ENCODE data around the gene SAA2. TPM values are rescaled to one million over a fixed set of nuclear protein-coding genes. Genes with fewer than 3 reads are reported as not detected.
"Not testable (repeated sequence)": the region's sequence is repeated elsewhere in the genome, so short reads cannot be mapped to it uniquely, and the experiment has no call there.

SAA2 gene
- total RNA-seq, 1 experiment from 2014 or later, result not detected

GRCh38 chr11:18253778-18254338 is 5.4 kb upstream of the SAA2 start:
- no peaks in the 10 kb centered on the region for H3K9me2 ChIP-seq (ENCODE audit: insufficient read depth)
- no peaks in the 10 kb centered on the region for H3K9me3 ChIP-seq (ENCODE audit: insufficient read depth, low read depth)
- H3K36me3 ChIP-seq (ENCODE audit: low read depth), result no peaks in the 10 kb centered on the region
- H3F3A ChIP-seq (ENCODE audit: insufficient read depth, low read depth), result peaks cover 3% of the 10 kb centered on the region; the same call in 1 of the 2 replicates
- no peak for TF ChIP-seq CTCF (conservative IDR thresholded peaks at IDR 0.05)
- TF ChIP-seq EZH2 (IDR thresholded peaks at IDR 0.05; ENCODE audit: low read depth), result no peak
- peaks cover 8% of the 10 kb centered on the region; the same call in 1 of the 2 replicates for H3K4me1 ChIP-seq (replicated peaks; ENCODE audit: insufficient read depth)
- ChIA-PET POLR2A (ENCODE audit: unreplicated experiment) (interaction anchor here (0.6 kb wide), 1 partner anchor 350 kb away, joined by 5 read pairs; no protein-coding TSS in a partner anchor), CTCF (no interaction called here)
- H3K4me3 ChIP-seq, result no peak overlapping the region
- no peak overlapping the region for H3K4me2 ChIP-seq
- H3K27me3 ChIP-seq (ENCODE audit: insufficient read depth, low read depth), result no peaks in the 10 kb centered on the region
- intact Hi-C loops (cut with micrococcal nuclease; ENCODE audit: unreplicated experiment), result no loop called here
- H4K20me1 ChIP-seq (ENCODE audit: insufficient read depth), result no peaks in the 10 kb centered on the region
- BruUV-seq (replicated peaks), result no TSS peak
- no peak overlapping the region for H3K27ac ChIP-seq
- no peak for DNase-seq
- H3K79me2 ChIP-seq (ENCODE audit: low read depth), result no peaks in the 10 kb centered on the region
- H2AFZ ChIP-seq, result no peak overlapping the region

GRCh38 chr11:18253233-18253632 is 4.8 kb upstream of the SAA2 start:
- Histone ChIP-seq H3K4me2 (no peak overlapping the region), H3K4me1 (replicated peaks; ENCODE audit: insufficient read depth) (peaks cover 10% of the 10 kb centered on the region; the same call in 1 of the 2 replicates), H3K36me3 (ENCODE audit: low read depth) (no peaks in the 10 kb centered on the region), H3F3A (ENCODE audit: insufficient read depth, low read depth) (peaks cover 3% of the 10 kb centered on the region; the same call in 1 of the 2 replicates), H4K20me1 (ENCODE audit: insufficient read depth) (no peaks in the 10 kb centered on the region), H3K9me2 (ENCODE audit: insufficient read depth) (no peaks in the 10 kb centered on the region), H2AFZ (no peak overlapping the region), H3K79me2 (ENCODE audit: low read depth) (no peaks in the 10 kb centered on the region), H3K4me3 (no peak overlapping the region), H3K27me3 (ENCODE audit: insufficient read depth, low read depth) (no peaks in the 10 kb centered on the region), H3K9me3 (ENCODE audit: insufficient read depth, low read depth) (no peaks in the 10 kb centered on the region), H3K27ac (no peak overlapping the region)
- ChIA-PET CTCF (no interaction called here), POLR2A (ENCODE audit: unreplicated experiment) (interaction anchor here (0.6 kb wide), 1 partner anchor 351 kb away, joined by 5 read pairs; no protein-coding TSS in a partner anchor)
- peak in 1 of 2 experiments; percentile 81 for DNase-seq
- TF ChIP-seq EZH2 (IDR thresholded peaks at IDR 0.05; ENCODE audit: low read depth) (no peak), CTCF (conservative IDR thresholded peaks at IDR 0.05) (peak; percentile 40; the same call in 1 of the 2 replicates)
- no TSS peak for BruUV-seq (replicated peaks)
- intact Hi-C loops (cut with micrococcal nuclease; ENCODE audit: unreplicated experiment), result no loop called here

GRCh38 chr11:18247191-18247581 is 1.3 kb downstream of the SAA2 start:
- CTCF ChIA-PET; H3K36me3 ChIP-seq (ENCODE audit: low read depth): not testable (repeated sequence)

GRCh38 chr11:18246379-18247190 is 1.9 kb downstream of the SAA2 start:
- H3K36me3 ChIP-seq (ENCODE audit: low read depth); H3K9me2 ChIP-seq (ENCODE audit: insufficient read depth); H3K4me1 ChIP-seq (replicated peaks; ENCODE audit: insufficient read depth); H3F3A ChIP-seq (ENCODE audit: insufficient read depth, low read depth); H3K9me3 ChIP-seq (ENCODE audit: insufficient read depth, low read depth); H2AFZ ChIP-seq; BruUV-seq (replicated peaks); H3K27me3 ChIP-seq (ENCODE audit: insufficient read depth, low read depth); H3K4me3 ChIP-seq; H3K79me2 ChIP-seq (ENCODE audit: low read depth); POLR2A ChIA-PET (ENCODE audit: unreplicated experiment); H4K20me1 ChIP-seq (ENCODE audit: insufficient read depth): not testable (repeated sequence)
- H3K27ac ChIP-seq, result peak overlapping the region; percentile 41
- H3K4me2 ChIP-seq, result peak overlapping the region; percentile 11
- peak; percentile 39 to 71 for DNase-seq
- CTCF ChIA-PET, result interaction anchor here (0.6 kb wide), 1 partner anchor 57 kb away, joined by 3 read pairs; no protein-coding TSS in a partner anchor
- intact Hi-C loops (cut with micrococcal nuclease; ENCODE audit: unreplicated experiment), result loop anchor here (2.0 to 10.0 kb wide), 3 partner anchors 22 to 488 kb away; no protein-coding TSS in a partner anchor

More at GRCh38 chr11:18247191-18247581, 1.3 kb downstream of the SAA2 start:
- Histone ChIP-seq H3K27ac (peak overlapping the region; percentile 32), H3K4me2 (peak overlapping the region; percentile 11)
- BruUV-seq (replicated peaks); H4K20me1 ChIP-seq (ENCODE audit: insufficient read depth); H3K27me3 ChIP-seq (ENCODE audit: insufficient read depth, low read depth); H2AFZ ChIP-seq; H3K9me3 ChIP-seq (ENCODE audit: insufficient read depth, low read depth); H3F3A ChIP-seq (ENCODE audit: insufficient read depth, low read depth); H3K4me1 ChIP-seq (replicated peaks; ENCODE audit: insufficient read depth); POLR2A ChIA-PET (ENCODE audit: unreplicated experiment); H3K9me2 ChIP-seq (ENCODE audit: insufficient read depth); H3K79me2 ChIP-seq (ENCODE audit: low read depth); H3K4me3 ChIP-seq; DNase-seq: not testable (repeated sequence)
- intact Hi-C loops (cut with micrococcal nuclease; ENCODE audit: unreplicated experiment), result loop anchor here (2.0 to 10.0 kb wide), 3 partner anchors 22 to 488 kb away; no protein-coding TSS in a partner anchor

Data from PC-9 (cell line).